GM18907 (cell line): ENCODE measurements around the gene GRHPR.
"Not testable (repeated sequence)": the region's sequence is repeated elsewhere in the genome, so short reads cannot be mapped to it uniquely, and the experiment has no call there.

ENCODE experiments used
- ATAC-seq: cut with Tn5 transposase; IDR thresholded peaks from one replicate; pipeline ENCODE4 v1.9.1; 2021; ENCODE audit warnings: mild to moderate bottlenecking, moderate library complexity; ENCODE audit not compliant: unreplicated experiment

GRHPR gene

GRCh38 chr9:37422289-37423104, at the start of gene GRHPR:
Gene GRHPR, plus strand, starts transcription at chr9:37422696. Its CDS starts 55 bp downstream, at chr9:37422751.
- peak; percentile 88 for ATAC-seq

- ATAC-seq: no peak
Observed at GRCh38 chr9:37372839-37373238, 49.7 kb upstream of the GRHPR start.

- no peak for ATAC-seq
Observed at GRCh38 chr9:37373621-37374020, 48.9 kb upstream of the GRHPR start.

- ATAC-seq: peak; percentile 29
Observed at GRCh38 chr9:37374892-37375291, 47.6 kb upstream of the GRHPR start.

- no peak for ATAC-seq
Observed at GRCh38 chr9:37377688-37378612, 44.5 kb upstream of the GRHPR start.

GRCh38 chr9:37378613-37379004, 43.9 kb upstream of the GRHPR start:
- ATAC-seq: no peak

- ATAC-seq: no peak
Observed at GRCh38 chr9:37379835-37380234, 42.7 kb upstream of the GRHPR start.

GRCh38 chr9:37380570-37380969, 41.9 kb upstream of the GRHPR start:
- no peak for ATAC-seq

GRCh38 chr9:37381094-37381741, 41.3 kb upstream of the GRHPR start:
- ATAC-seq: no peak

GRCh38 chr9:37382161-37382981, 40.1 kb upstream of the GRHPR start:
- ATAC-seq: peak; percentile 40

- ATAC-seq: peak; percentile 26
Observed at GRCh38 chr9:37382982-37383357, 39.5 kb upstream of the GRHPR start.

GRCh38 chr9:37383393-37383792, 39.1 kb upstream of the GRHPR start:
- ATAC-seq: no peak

- ATAC-seq: no peak
Observed at GRCh38 chr9:37383876-37384746, 38.4 kb upstream of the GRHPR start.

- no peak for ATAC-seq
Observed at GRCh38 chr9:37385286-37385685, 37.2 kb upstream of the GRHPR start.

GRCh38 chr9:37386988-37387387, 35.5 kb upstream of the GRHPR start:
- no peak for ATAC-seq

- ATAC-seq: peak; percentile 83
Observed at GRCh38 chr9:37390759-37391158, 31.7 kb upstream of the GRHPR start.

GRCh38 chr9:37392272-37392671, 30.2 kb upstream of the GRHPR start:
- no peak for ATAC-seq

- no peak for ATAC-seq
Observed at GRCh38 chr9:37395229-37395628, 27.3 kb upstream of the GRHPR start.

GRCh38 chr9:37395663-37396062, 26.8 kb upstream of the GRHPR start:
- no peak for ATAC-seq

GRCh38 chr9:37397948-37398347, 24.5 kb upstream of the GRHPR start:
- ATAC-seq: not testable (repeated sequence)
